ENCODE results near the gene HPF1.

HPF1 gene

GRCh38 chr4:169730564-169730963 is 27.2 kb downstream of the HPF1 start:
- ATAC-seq, result no peak

GRCh38 chr4:169727616-169728015 is 30.1 kb downstream of the HPF1 start:
- no peak for ATAC-seq

GRCh38 chr4:169724260-169724659 is 33.5 kb downstream of the HPF1 start:
- no peak for ATAC-seq

- no peak for ATAC-seq
These were observed 34.4 kb downstream of the HPF1 start for GRCh38 chr4:169723207-169723965.

GRCh38 chr4:169720529-169720928 is 37.2 kb downstream of the HPF1 start:
- no peak for ATAC-seq

GRCh38 chr4:169716677-169717076 is 41.1 kb downstream of the HPF1 start:
- no peak for ATAC-seq

GRCh38 chr4:169715826-169716225 is 41.9 kb downstream of the HPF1 start:
- ATAC-seq, result no peak

- ATAC-seq, result no peak
These were observed 49.6 kb downstream of the HPF1 start for GRCh38 chr4:169707958-169708643.

GRCh38 chr4:169698331-169698730 is 59.4 kb downstream of the HPF1 start:
- ATAC-seq, result no peak

- ATAC-seq, result no peak
These were observed 67.0 kb downstream of the HPF1 start for GRCh38 chr4:169690787-169691186.

GRCh38 chr4:169689681-169690080 is 68.1 kb downstream of the HPF1 start:
- no peak for ATAC-seq

- ATAC-seq, result no peak
These were observed 75.2 kb downstream of the HPF1 start for GRCh38 chr4:169682372-169683047.
